Measurements from ENCODE around the gene INO80D. TPM values are rescaled to one million over a fixed set of nuclear protein-coding genes. Genes with fewer than 3 reads are reported as not detected.
"Not testable (repeated sequence)": the region's sequence is repeated elsewhere in the genome, so short reads cannot be mapped to it uniquely, and the experiment has no call there.

The INO80D gene
- total RNA-seq, 2 experiments from 2014 or later: 26.7 to 29.4 TPM

- H3K9me3 Mint-ChIP-seq (ENCODE audit: low read depth): no peaks in the 10 kb centered on the region
Measured at GRCh38 chr2:206075113-206075512, 10.9 kb downstream of the INO80D start.

GRCh38 chr2:206071807-206072206 is 14.2 kb downstream of the INO80D start:
- no peak for ATAC-seq
- Mint-ChIP-seq H3K27ac (no peak overlapping the region), H3K4me3 (no peak overlapping the region), H3K4me1 (peaks cover 4% of the 10 kb centered on the region), H3K36me3 (peaks cover 21% of the 10 kb centered on the region), H3K27me3 (no peaks in the 10 kb centered on the region), H3K9me3 (ENCODE audit: low read depth) (no peaks in the 10 kb centered on the region)
- DNase-seq: no peak
- CTCF ChIA-PET: interaction anchor here (0.7 kb wide), 1 partner anchor 311 kb away, joined by 3 read pairs; no protein-coding TSS in a partner anchor

More at GRCh38 chr2:206075113-206075512, 10.9 kb downstream of the INO80D start:
- DNase-seq (no peak), ATAC-seq (no peak)
- H3K4me1 Mint-ChIP-seq: peaks cover 6% of the 10 kb centered on the region
- peaks cover 15% of the 10 kb centered on the region for H3K36me3 Mint-ChIP-seq
- no peak overlapping the region for H3K4me3 Mint-ChIP-seq
- no peak overlapping the region for H3K27ac Mint-ChIP-seq
- CTCF ChIA-PET: no interaction called here
- no peaks in the 10 kb centered on the region for H3K27me3 Mint-ChIP-seq

GRCh38 chr2:206069417-206069816 is 16.6 kb downstream of the INO80D start:
- Mint-ChIP-seq H3K27ac (no peak overlapping the region), H3K27me3 (no peaks in the 10 kb centered on the region), H3K4me3 (no peak overlapping the region), H3K9me3 (ENCODE audit: low read depth) (no peaks in the 10 kb centered on the region), H3K36me3 (peaks cover 26% of the 10 kb centered on the region), H3K4me1 (peaks cover 4% of the 10 kb centered on the region)
- CTCF ChIA-PET: interaction anchor here (1.5 kb wide), 1 partner anchor 18 kb away, joined by 3 read pairs; no protein-coding TSS in a partner anchor
- no peak for ATAC-seq
- no peak for DNase-seq

GRCh38 chr2:206068207-206068606 is 17.8 kb downstream of the INO80D start:
- H3K4me1 Mint-ChIP-seq: peaks cover 9% of the 10 kb centered on the region
- DNase-seq (no peak), ATAC-seq (no peak)
- no peaks in the 10 kb centered on the region for H3K27me3 Mint-ChIP-seq
- no peaks in the 10 kb centered on the region for H3K9me3 Mint-ChIP-seq (ENCODE audit: low read depth)
- H3K27ac Mint-ChIP-seq: no peak overlapping the region
- no peak overlapping the region for H3K4me3 Mint-ChIP-seq
- H3K36me3 Mint-ChIP-seq: peaks cover 29% of the 10 kb centered on the region
- CTCF ChIA-PET: no interaction called here

DNA sequence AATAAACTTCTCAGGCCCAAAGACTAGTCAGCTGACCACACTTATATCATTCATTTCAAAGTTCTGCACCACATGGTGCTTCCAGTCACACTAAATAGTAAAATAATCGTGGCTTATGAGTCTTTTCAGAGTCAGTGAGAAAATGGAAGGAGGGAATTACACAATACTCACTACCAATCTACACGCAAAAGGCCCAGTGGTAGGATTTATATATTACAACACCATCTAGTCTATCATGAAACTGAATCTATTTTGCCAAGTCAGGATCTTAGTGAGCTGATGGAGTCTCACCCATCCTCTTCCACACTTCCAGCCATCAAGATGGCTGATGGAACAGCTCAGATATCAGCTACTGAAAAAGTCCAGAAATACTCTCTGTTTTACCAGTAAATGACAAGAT is 21.9 kb downstream of the INO80D start:
- H3K27me3 Mint-ChIP-seq: no peaks in the 10 kb centered on the region
- peaks cover 9% of the 10 kb centered on the region for H3K4me1 Mint-ChIP-seq
- no peak for ATAC-seq
- no peaks in the 10 kb centered on the region for H3K9me3 Mint-ChIP-seq (ENCODE audit: low read depth)
- no peak for DNase-seq
- no peak overlapping the region for H3K4me3 Mint-ChIP-seq
- CTCF ChIA-PET: no interaction called here
- peaks cover 37% of the 10 kb centered on the region for H3K36me3 Mint-ChIP-seq
- no peak overlapping the region for H3K27ac Mint-ChIP-seq

DNA sequence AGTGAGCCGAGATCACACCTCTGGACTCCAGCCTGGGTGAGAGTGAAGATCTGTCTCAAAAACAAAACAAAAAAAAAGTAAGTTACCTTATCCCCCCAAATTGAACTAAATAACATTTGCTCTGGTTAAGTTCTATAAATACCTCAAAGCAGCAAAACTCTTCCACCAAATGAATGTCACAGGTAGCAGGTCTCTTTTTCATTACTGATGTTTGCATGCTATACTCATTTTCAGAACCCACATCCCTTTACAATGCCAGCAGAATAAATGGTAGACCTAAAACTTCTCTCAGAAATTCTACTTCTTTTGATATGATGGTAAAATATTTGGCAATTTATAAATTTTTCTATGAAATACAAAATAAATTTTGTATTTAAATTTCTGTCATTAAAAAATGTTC is 22.3 kb downstream of the INO80D start:
- Mint-ChIP-seq H3K4me3 (no peak overlapping the region), H3K27ac (no peak overlapping the region), H3K9me3 (ENCODE audit: low read depth) (no peaks in the 10 kb centered on the region), H3K27me3 (no peaks in the 10 kb centered on the region), H3K36me3 (peaks cover 36% of the 10 kb centered on the region), H3K4me1 (peaks cover 9% of the 10 kb centered on the region)
- DNase-seq (no peak), ATAC-seq (no peak)
- CTCF ChIA-PET: no interaction called here

DNA sequence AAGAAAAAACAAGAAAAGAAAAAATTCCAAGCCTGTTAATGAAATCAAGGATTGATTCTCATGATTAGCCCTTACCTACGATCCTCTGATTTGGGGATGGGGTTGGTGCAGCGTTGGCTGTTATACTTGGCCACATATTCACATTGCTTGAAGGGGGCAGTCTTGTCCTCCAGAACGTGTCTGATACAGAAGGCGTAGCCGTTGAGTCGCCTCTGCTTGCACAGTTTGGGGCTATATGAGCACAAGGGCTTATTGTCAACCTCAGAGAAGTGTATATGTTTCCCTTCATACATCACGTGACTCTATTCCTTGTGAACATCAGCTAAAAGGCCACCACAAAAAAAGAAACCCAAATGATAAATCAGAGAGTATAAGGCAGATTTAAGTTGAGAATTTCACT is 23.2 kb downstream of the INO80D start:
- ATAC-seq (no peak), DNase-seq (no peak)
- Mint-ChIP-seq H3K36me3 (peaks cover 35% of the 10 kb centered on the region), H3K27me3 (no peaks in the 10 kb centered on the region), H3K9me3 (ENCODE audit: low read depth) (no peaks in the 10 kb centered on the region), H3K4me1 (peaks cover 9% of the 10 kb centered on the region), H3K27ac (no peak overlapping the region), H3K4me3 (no peak overlapping the region)
- CTCF ChIA-PET: no interaction called here

DNA sequence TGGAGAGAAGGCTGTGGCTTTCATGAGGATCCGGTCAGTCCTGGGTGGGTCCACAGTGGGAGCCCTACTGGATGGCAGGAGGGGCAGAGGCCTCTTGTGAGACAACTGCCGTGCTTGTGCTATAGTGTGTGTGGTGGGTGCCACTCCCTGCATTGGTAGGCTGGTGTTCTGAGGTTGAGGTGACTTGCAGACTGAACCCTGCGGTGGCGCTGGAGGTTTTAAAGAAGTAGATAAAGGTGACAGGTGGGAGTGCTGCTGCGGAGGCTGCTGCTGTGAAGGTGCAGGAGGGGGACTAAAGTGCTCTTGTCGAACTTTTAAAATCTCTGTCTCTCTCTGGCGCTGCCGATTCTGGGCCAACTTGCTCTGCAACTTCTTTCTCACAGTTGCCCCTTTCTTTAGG is 29.7 kb downstream of the INO80D start:
- CTCF ChIA-PET: no interaction called here
- ATAC-seq: no peak
- Mint-ChIP-seq H3K4me3 (no peak overlapping the region), H3K27me3 (no peaks in the 10 kb centered on the region), H3K27ac (no peak overlapping the region), H3K36me3 (peaks cover 33% of the 10 kb centered on the region), H3K9me3 (ENCODE audit: low read depth) (no peaks in the 10 kb centered on the region), H3K4me1 (no peaks in the 10 kb centered on the region)
- DNase-seq: no peak

DNA sequence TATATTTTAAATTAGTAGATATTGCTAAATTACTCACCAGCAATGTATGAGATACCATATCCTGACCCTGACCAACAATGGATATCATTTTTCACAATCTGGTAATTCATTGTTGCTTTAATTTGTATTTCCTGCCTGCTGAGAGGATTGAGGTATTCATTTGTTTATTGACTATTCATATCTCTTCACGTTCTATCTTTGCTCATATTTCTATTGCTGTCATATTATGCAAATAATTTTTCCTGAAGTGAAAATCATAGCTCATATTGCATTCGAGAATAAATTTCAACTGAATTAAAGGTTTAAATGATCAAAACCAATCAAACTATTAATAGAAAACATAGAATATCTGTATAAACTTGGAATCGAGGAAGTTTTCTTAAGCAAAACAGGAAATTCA is 31.0 kb downstream of the INO80D start:
- ATAC-seq (no peak), DNase-seq (no peak)
- no peaks in the 10 kb centered on the region for H3K9me3 Mint-ChIP-seq (ENCODE audit: low read depth)
- CTCF ChIA-PET: no interaction called here
- no peaks in the 10 kb centered on the region for H3K27me3 Mint-ChIP-seq
- H3K27ac Mint-ChIP-seq: no peak overlapping the region
- no peak overlapping the region for H3K4me3 Mint-ChIP-seq
- peaks cover 36% of the 10 kb centered on the region for H3K36me3 Mint-ChIP-seq
- H3K4me1 Mint-ChIP-seq: no peaks in the 10 kb centered on the region

GRCh38 chr2:206051912-206052311 is 34.1 kb downstream of the INO80D start:
- H3K9me3 Mint-ChIP-seq (ENCODE audit: low read depth): peaks cover 3% of the 10 kb centered on the region
- H3K36me3 Mint-ChIP-seq: peaks cover 39% of the 10 kb centered on the region
- DNase-seq (no peak), ATAC-seq (no peak)
- no peak overlapping the region for H3K27ac Mint-ChIP-seq
- H3K27me3 Mint-ChIP-seq: no peaks in the 10 kb centered on the region
- CTCF ChIA-PET: no interaction called here
- H3K4me1 Mint-ChIP-seq: no peaks in the 10 kb centered on the region
- no peak overlapping the region for H3K4me3 Mint-ChIP-seq

DNA sequence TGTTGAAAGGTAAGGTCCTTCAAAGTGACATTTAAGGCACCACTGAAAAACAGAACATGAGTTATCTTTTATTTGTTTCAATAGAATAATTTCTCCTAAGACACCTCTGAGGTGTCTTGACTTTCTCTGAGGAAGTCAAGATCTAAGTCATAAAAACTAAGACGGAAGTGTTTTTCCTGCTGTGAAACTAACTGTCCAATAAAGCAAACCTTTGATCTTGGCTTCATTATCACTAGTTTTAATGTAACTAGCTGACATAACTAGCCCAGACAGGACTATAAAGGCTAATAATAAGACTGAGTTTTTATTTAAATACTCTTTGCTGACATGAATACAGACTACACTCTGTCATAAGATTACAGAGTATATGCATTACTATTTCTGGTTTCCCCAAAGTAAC is 36.6 kb downstream of the INO80D start:
- no peak overlapping the region for H3K4me3 Mint-ChIP-seq
- no peak for ATAC-seq
- CTCF ChIA-PET: no interaction called here
- no peak for DNase-seq
- H3K27ac Mint-ChIP-seq: no peak overlapping the region
- peaks cover 3% of the 10 kb centered on the region for H3K9me3 Mint-ChIP-seq (ENCODE audit: low read depth)
- H3K36me3 Mint-ChIP-seq: peaks cover 39% of the 10 kb centered on the region
- H3K4me1 Mint-ChIP-seq: peaks cover 3% of the 10 kb centered on the region
- no peaks in the 10 kb centered on the region for H3K27me3 Mint-ChIP-seq

GRCh38 chr2:206045251-206045650 is 40.7 kb downstream of the INO80D start:
- peaks cover 3% of the 10 kb centered on the region for H3K9me3 Mint-ChIP-seq (ENCODE audit: low read depth)
- CTCF ChIA-PET: no interaction called here
- DNase-seq (no peak), ATAC-seq (no peak)
- no peaks in the 10 kb centered on the region for H3K27me3 Mint-ChIP-seq
- peaks cover 3% of the 10 kb centered on the region for H3K4me1 Mint-ChIP-seq
- no peak overlapping the region for H3K27ac Mint-ChIP-seq
- H3K4me3 Mint-ChIP-seq: no peak overlapping the region
- H3K36me3 Mint-ChIP-seq: peaks cover 49% of the 10 kb centered on the region

DNA sequence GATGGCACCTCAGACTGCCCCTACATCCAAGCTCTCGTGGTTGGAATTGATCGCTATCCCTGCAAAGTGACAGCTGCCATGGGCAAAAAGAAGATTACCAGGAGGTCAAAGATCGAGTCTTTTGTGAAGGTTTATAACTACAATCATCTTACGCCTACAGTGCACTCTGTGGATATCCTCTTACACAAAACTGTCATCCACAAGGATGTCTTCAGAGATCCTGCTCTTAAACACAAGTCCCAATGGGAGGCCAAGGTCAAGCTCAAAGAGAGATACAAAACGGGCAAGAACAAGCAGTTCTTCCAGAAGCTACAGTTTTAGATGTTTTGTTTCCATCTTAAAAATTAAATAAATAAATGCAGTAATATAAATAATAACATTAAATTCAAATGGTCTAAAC is 45.4 kb downstream of the INO80D start:
- H3K4me1 Mint-ChIP-seq: peaks cover 2% of the 10 kb centered on the region
- CTCF ChIA-PET: no interaction called here
- DNase-seq (no peak), ATAC-seq (no peak)
- no peaks in the 10 kb centered on the region for H3K9me3 Mint-ChIP-seq (ENCODE audit: low read depth)
- no peaks in the 10 kb centered on the region for H3K27me3 Mint-ChIP-seq
- no peak overlapping the region for H3K27ac Mint-ChIP-seq
- no peak overlapping the region for H3K4me3 Mint-ChIP-seq
- H3K36me3 Mint-ChIP-seq: peaks cover 65% of the 10 kb centered on the region

- DNase-seq, H3K4me3 Mint-ChIP-seq, H3K27ac Mint-ChIP-seq, CTCF ChIA-PET, ATAC-seq, H3K27me3 Mint-ChIP-seq: not testable (repeated sequence)
- peaks cover 80% of the 10 kb centered on the region for H3K36me3 Mint-ChIP-seq
- H3K9me3 Mint-ChIP-seq (ENCODE audit: low read depth): peaks cover 14% of the 10 kb centered on the region
- H3K4me1 Mint-ChIP-seq: peaks cover 34% of the 10 kb centered on the region
Measured at GRCh38 chr2:206035393-206035792, 50.6 kb downstream of the INO80D start.

DNA sequence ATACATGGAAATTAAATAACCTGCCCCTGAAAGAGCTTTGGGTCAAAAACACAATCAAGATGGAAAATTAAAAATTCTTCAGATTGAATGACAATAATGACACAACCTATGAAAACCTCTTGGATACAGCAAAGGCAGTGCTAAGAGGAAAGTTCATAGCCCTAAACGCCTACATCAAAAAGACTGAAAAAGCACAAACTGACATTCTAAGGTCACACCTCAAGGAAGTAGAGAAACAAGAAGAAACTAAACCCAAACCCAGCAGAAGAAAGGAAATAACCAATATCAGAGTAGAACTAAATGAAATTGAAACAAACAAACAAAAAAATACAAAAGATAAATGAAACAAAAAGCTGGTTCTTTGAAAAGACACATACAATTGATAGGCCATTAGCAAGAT is 52.5 kb downstream of the INO80D start:
- CTCF ChIA-PET: interaction anchor here (1.3 kb wide), 1 partner anchor 47 kb away, joined by 4 read pairs; no protein-coding TSS in a partner anchor
- not testable (repeated sequence) for H3K4me3 Mint-ChIP-seq

More for the DNA sequence above, 52.5 kb downstream of the INO80D start:
- Mint-ChIP-seq H3K4me1 (peaks cover 42% of the 10 kb centered on the region), H3K9me3 (ENCODE audit: low read depth) (peaks cover 14% of the 10 kb centered on the region), H3K27ac (peak overlapping the region; percentile 0), H3K36me3 (peaks cover 76% of the 10 kb centered on the region)
- DNase-seq, H3K27me3 Mint-ChIP-seq, ATAC-seq: not testable (repeated sequence)
